Smooth muscle cell (in vitro differentiated cells): Measurements from ENCODE around the gene RNU6-9. TPM values are rescaled to one million over a fixed set of nuclear protein-coding genes. Genes with fewer than 3 reads are reported as not detected.

ENCODE experiments used
- DNase-seq: peaks from one replicate; lab custom pipeline; 2025; ENCODE audit not compliant: unreplicated experiment; lab: John Stamatoyannopoulos, UW
- H2AFZ ChIP-seq: fragments of 200-600 bp; sonication (generic); 2 replicates; pipeline ENCODE4 v1.6.0; 2016; ENCODE audit warnings: antibody characterized with exemption, low read depth, mild to moderate bottlenecking
- H3F3A ChIP-seq: fragments of 200-600 bp; sonication (generic); 2 replicates; pipeline ENCODE4 v1.6.0; 2017; ENCODE audit warnings: antibody characterized with exemption, low read depth
- H3K27ac ChIP-seq: fragments of 200-600 bp; sonication (generic); 2 replicates; pipeline ENCODE4 v1.5.1; 2016; ENCODE audit warnings: low read depth, mild to moderate bottlenecking
- H3K27me3 ChIP-seq: fragments of 200-600 bp; sonication (generic); 2 replicates; pipeline ENCODE4 v1.6.1; 2016; ENCODE audit warnings: low read depth, mild to moderate bottlenecking
- H3K36me3 ChIP-seq: fragments of 200-600 bp; sonication (generic); 2 replicates; pipeline ENCODE4 v1.5.1; 2016; ENCODE audit warnings: low read depth
- H3K4me1 ChIP-seq: fragments of 200-600 bp; sonication (generic); 2 replicates; pipeline ENCODE4 v1.5.1; 2016; ENCODE audit warnings: low read depth
- H3K4me2 ChIP-seq: fragments of 200-600 bp; sonication (generic); 2 replicates; pipeline ENCODE4 v1.6.0; 2016; ENCODE audit warnings: mild to moderate bottlenecking
- H3K4me3 ChIP-seq: fragments of 200-600 bp; sonication (generic); 2 replicates; pipeline ENCODE4 v1.5.1; 2016; ENCODE audit warnings: mild to moderate bottlenecking
- H3K79me2 ChIP-seq: fragments of 200-600 bp; sonication (generic); 2 replicates; pipeline ENCODE4 v1.6.0; 2016; ENCODE audit warnings: low read depth, mild to moderate bottlenecking
- H3K9ac ChIP-seq: fragments of 200-600 bp; sonication (generic); 2 replicates; pipeline ENCODE4 v1.6.0; 2016; ENCODE audit warnings: low read depth
- H3K9me3 ChIP-seq: fragments of 200-600 bp; sonication (generic); replicated peaks from 2 replicates; pipeline ENCODE4 v1.5.1; 2016; ENCODE audit warnings: low read depth
- H4K20me1 ChIP-seq: fragments of 200-600 bp; sonication (generic); 2 replicates; pipeline ENCODE4 v1.6.0; 2016; ENCODE audit warnings: low read depth
- CTCF ChIP-seq: fragments of 200-600 bp; sonication (generic); IDR thresholded peaks from 2 replicates; pipeline ENCODE4 v1.5.1; 2017; ENCODE audit warnings: borderline replicate concordance, mild to moderate bottlenecking, antibody characterized with exemption; ENCODE audit not compliant: insufficient read depth, poor library complexity, severe bottlenecking
- whole genome bisulfite sequencing: methylation state at CpG from one replicate; pipeline ENCODE4 v1.1.7; 2016; ENCODE audit warnings: low lambda C conversion rate; 5-methylcytosine and 5-hydroxymethylcytosine counted together
- polyA plus RNA-seq: library from polyadenylated mRNA; unstranded; fragments of >200 nt; fragmentation: Nextera tagmentation; extraction: Ambion mirVana; gene quantifications from 2 replicates; pipeline ENCODE4 v1.2.1, GENCODE V29; 2016
- total RNA-seq: library from RNA; depleted of rRNA; stranded (reverse); fragments of >200 nt; gene quantifications from 2 replicates; pipeline ENCODE4 v1.2.3, GENCODE V29; 2014

Gene RNU6-9
- total and polyA plus RNA-seq, 2 experiments from 2014 or later: not detected

GRCh38 chr19:872266-872951, 20.9 kb upstream of the RNU6-9 start:
- TF ChIP-seq CTCF: no peak
- no peak overlapping the region for H3K9ac ChIP-seq
- H2AFZ ChIP-seq: no peak overlapping the region
- peak; percentile 22 for DNase-seq
- H3K27me3 ChIP-seq: no peaks in the 10 kb centered on the region
- WGBS: 80% methylated on average over 21 of the region's 27 CpGs
- no peak overlapping the region for H3K4me3 ChIP-seq
- H3K4me1 ChIP-seq: no peaks in the 10 kb centered on the region
- H4K20me1 ChIP-seq: peaks cover 18% of the 10 kb centered on the region
- no peaks in the 10 kb centered on the region for H3K36me3 ChIP-seq
- H3K27ac ChIP-seq: no peak overlapping the region
- H3K9me3 ChIP-seq: no peaks in the 10 kb centered on the region
- H3K4me2 ChIP-seq: no peak overlapping the region
- H3K79me2 ChIP-seq: no peaks in the 10 kb centered on the region
- no peaks in the 10 kb centered on the region for H3F3A ChIP-seq

- no peak overlapping the region for H3K9ac ChIP-seq
- H3K4me2 ChIP-seq: no peak overlapping the region
- WGBS: 100% methylated on average over 2 of the region's 13 CpGs
- no peak for TF ChIP-seq CTCF
- H3K36me3 ChIP-seq: no peaks in the 10 kb centered on the region
- H3K27me3 ChIP-seq: no peaks in the 10 kb centered on the region
- H2AFZ ChIP-seq: no peak overlapping the region
- peaks cover 18% of the 10 kb centered on the region for H4K20me1 ChIP-seq
- H3K9me3 ChIP-seq: no peaks in the 10 kb centered on the region
- H3F3A ChIP-seq: no peaks in the 10 kb centered on the region
- DNase-seq: no peak
- H3K4me1 ChIP-seq: no peaks in the 10 kb centered on the region
- no peaks in the 10 kb centered on the region for H3K79me2 ChIP-seq
- H3K4me3 ChIP-seq: no peak overlapping the region
- no peak overlapping the region for H3K27ac ChIP-seq
Observed at GRCh38 chr19:873084-873483, 20.2 kb upstream of the RNU6-9 start.

- Histone ChIP-seq H3K27ac (no peak overlapping the region), H2AFZ (no peak overlapping the region), H3F3A (no peaks in the 10 kb centered on the region), H3K27me3 (no peaks in the 10 kb centered on the region), H3K4me2 (no peak overlapping the region), H3K9me3 (no peaks in the 10 kb centered on the region), H4K20me1 (peaks cover 18% of the 10 kb centered on the region), H3K4me1 (no peaks in the 10 kb centered on the region), H3K9ac (no peak overlapping the region), H3K4me3 (no peak overlapping the region), H3K79me2 (no peaks in the 10 kb centered on the region), H3K36me3 (no peaks in the 10 kb centered on the region)
- no peak for DNase-seq
- WGBS: 93% methylated on average over 22 of the region's 22 CpGs
- TF ChIP-seq CTCF: no peak
Observed at GRCh38 chr19:873561-874041, 19.7 kb upstream of the RNU6-9 start.

GRCh38 chr19:875265-875879, 17.9 kb upstream of the RNU6-9 start:
- Histone ChIP-seq H3K9me3 (no peaks in the 10 kb centered on the region), H3F3A (no peaks in the 10 kb centered on the region), H3K9ac (no peak overlapping the region), H3K27ac (no peak overlapping the region), H2AFZ (no peak overlapping the region), H3K4me2 (no peak overlapping the region), H3K27me3 (no peaks in the 10 kb centered on the region), H3K79me2 (no peaks in the 10 kb centered on the region), H4K20me1 (peaks cover 16% of the 10 kb centered on the region), H3K4me1 (no peaks in the 10 kb centered on the region), H3K36me3 (no peaks in the 10 kb centered on the region), H3K4me3 (no peak overlapping the region)
- WGBS: 97% methylated on average over 28 of the region's 28 CpGs
- TF ChIP-seq CTCF: no peak
- DNase-seq: no peak
